SIG-M5 (cell line): Measurements from ENCODE around the gene CTNNA2.

Source experiments
- DNase-seq: peaks from one replicate; lab custom pipeline; 2025; lab: John Stamatoyannopoulos, UW

Gene CTNNA2

DNA sequence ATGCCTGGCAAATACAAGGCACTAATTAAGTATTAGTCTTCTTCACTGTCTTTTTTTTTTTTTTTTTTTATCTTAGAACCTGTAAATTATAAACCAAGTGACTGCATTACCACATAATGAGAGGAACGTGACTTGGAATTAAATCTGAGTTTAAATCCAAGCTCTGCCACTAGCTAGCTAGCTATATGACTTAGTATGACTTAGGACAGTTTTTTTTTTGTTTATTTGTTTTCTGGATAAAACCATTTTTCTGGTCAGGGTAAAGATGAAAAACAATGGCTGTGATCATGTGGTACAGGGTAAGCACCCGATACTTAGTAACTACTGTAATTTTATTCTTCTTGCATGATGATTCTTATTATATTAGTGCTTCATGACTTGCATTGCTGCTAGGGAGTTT lies 983.5 kb downstream of the CTNNA2 start:
- no peak for DNase-seq

DNA sequence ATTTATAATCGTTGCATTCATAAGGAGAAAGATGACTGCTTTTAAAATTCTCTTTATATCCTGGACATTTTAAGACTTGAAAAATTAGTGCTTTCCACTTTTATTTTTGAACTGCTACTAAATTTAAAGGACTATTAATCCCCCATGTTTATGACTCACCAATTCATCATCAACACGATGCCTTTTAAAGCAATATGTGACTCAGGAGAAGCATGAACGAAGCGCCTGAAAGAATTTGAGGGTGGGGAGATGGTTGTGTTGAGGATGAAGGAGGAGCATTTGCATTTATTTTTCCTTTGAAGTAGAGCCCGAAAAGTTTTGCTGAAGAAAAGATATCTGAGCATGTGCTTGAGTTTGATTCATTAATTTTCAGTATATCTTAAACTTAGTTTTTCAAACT lies 983.9 kb downstream of the CTNNA2 start:
- no peak for DNase-seq

DNA sequence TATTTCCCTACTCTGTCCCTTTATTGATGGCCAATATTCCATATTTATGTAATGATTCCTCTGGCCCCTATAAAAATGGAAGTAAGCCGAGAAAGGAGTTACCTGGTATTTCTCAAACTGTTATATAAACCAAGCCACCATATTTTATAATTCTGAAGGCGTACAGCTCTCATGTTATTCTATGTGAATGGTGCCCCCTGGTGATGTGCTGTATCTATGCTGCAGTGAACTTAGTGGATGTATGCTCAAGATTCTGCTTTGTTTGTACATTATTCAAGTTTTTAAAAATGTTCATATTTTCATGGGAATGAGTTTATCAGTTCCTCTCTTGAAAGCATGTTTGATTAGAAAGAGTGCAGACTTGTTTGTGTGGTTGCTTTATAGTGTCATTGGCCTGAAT lies 986.2 kb downstream of the CTNNA2 start:
- DNase-seq = no peak

DNA sequence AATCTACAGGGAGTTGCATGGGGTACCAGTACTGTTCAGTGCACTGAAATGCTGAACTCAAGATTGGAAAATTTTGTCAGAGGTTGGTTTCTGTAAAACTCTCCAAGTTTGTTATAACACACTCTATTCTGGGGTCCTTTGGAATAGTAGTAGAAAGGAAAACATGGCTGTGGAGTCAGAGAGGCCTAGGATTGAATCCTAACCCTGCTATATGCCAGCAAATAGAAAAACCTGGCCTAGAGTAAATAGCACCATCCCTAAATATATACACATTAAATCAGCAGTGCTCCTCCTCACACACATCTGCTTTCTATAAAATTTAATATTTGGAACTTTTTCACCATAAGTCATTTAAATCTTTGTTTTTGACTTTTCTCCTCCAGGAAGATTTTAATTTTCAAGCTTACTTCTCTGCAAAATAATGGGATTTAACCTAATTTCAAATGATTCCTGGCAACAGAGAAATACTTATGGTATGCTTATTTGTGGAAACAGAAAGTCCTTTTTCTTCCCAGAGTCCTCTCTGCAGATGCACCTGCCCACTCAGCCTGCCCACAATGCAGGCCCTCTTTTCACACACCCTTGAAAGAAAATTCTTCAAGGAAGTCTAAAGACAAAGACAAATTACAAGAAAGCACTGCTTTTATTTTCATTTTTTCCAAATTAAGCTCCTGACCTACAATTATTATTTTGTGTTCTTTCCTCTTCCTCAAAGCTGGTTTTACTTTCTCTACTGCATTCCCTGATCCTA lies 989.2 kb downstream of the CTNNA2 start:
- DNase-seq = no peak

DNA sequence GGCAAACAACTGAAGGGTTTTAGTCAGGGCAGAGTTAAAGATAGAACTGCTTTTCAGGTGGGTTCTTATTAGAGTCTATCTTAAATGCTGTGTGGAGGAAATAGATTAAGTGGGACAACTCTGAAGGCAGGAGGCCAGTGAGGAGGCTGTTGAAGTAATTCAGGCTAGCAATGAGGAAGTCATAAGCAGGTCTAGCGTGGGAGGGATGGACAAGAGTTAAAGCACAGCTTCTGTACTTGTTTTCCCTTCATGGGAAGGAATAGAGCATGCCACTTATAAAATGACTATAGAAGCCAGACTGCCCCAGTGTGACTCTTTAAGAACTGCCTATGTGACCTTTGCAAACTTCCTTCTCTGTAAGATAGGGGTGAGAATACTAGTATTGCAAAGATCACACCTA lies 993.7 kb downstream of the CTNNA2 start:
- DNase-seq = no peak

DNA sequence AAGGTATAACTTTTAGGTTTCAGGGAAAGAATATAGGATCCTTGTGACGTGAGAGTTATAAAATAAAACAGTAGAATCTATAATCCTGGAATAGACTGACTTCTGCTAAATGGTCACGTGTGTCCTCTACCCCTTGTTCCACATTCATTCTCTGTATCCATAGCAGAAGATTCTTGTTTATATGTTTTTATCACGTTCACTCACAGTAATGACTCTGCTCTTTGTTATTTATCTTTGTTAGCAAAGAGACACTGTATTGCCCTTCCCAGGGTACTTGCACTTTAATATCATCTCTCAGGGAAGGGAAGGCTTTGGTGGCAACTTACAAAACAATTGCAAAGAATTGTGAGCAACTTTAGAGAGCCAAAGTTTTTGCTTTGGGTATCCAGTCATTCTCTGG lies 997.9 kb downstream of the CTNNA2 start:
- DNase-seq = no peak

DNA sequence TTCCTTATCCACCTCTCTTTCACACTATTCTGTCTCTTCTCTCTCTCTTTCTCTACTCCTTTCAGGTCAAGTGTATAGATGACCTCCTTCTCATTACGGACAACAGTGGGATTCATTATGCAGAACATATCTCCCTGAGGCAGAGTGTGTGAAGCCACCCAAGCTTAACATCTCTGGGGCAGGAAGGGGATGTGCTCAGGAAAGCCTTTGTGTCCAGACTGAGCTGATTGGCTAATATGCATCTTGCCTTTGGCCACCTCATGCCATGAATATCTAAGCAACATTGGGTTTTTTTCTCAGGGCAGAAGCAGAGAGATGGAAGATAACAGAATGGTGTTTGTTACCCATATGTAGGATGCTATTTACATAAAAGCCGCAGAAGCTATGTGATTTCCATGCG lies 1003.1 kb downstream of the CTNNA2 start:
- DNase-seq = no peak

DNA sequence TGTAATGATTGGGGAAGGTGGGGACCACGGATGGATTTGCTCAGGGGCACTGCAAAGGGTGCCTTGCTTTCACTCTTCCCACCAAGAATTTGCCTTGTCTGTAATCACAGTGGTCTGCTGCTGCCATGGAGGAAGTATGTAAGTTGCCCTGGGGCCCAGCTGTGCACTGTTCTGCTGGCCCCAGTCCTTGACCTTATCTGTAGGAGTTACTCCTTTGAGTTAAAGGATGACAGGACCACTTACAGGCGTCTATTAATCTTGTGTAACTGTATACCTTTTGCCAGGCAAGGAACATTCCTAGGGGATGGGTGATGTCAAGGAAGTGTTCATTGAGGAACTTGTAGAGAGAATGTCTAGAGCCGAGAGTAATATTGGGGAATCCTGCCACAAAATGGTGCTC lies 1004.5 kb downstream of the CTNNA2 start:
- DNase-seq = no peak

DNA sequence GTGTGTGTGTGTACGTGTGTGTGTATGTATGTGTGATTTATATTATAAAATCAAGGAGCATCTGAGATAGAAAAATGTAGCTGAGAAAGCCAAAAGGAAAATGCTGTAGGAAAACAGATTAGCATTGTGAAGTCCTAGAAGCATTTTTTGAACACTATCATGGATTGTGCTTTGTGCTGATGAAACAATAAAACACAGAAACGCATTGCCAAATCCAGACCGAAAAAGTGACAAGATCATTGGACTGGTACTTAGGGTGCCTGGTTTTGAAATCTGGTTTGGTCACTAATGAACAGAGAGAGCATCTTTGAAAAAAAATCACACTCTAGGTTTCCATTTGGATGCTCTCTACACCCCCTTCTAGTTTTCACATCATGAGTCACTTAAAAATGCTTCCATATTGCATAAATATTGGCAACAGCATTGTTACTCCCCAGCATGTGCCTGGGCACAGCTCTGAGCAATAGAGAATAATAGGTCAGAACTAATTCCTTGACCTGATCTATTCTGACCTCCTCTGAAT lies 1006.3 kb downstream of the CTNNA2 start:
- no peak for DNase-seq

DNA sequence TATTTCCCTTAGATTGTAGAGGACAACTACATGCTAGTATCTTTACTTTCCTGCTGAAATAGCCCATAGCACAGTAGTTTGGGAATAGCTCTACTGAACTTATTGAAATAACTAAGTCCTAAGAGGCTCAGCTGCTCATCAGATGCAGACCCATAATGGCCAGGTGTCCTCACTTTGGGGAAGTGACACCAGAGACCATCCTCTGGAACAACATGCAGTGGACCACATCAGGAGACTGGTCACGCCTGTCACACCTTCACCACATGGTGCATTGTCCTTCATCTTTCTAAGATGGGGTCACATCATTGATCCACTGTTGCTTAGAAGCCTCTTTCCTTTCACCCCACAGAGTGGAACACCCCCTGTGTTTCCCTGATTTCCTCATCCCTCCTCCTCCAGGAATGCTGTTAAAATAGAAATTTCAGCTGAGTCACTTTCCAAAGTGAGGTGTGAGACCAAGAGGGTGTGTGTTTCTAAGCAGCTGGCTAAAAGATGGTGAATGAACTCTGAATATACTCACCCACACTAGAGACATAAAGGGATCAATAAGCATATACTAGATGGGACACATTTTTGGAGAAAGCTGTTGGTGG lies 1006.9 kb downstream of the CTNNA2 start:
- no peak for DNase-seq

DNA sequence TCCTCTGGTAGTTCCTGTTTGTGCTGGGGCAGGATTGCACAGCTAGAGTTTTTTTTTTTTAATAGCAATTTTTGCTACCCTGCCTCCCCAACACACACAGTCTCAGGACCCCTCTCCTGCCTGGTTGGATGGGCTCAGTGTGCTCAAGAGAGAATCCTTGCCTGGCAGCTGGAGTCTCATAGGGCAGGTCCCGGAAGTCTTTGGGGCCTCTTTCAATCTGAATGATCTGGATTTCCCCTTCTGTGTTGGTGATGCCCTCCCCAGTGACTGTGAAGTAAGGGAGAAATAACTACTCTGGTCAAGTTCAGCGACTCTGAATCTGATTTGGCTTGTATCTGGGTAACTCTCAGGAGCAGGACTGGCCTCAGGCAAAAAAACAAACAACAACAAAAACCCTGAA lies 1012.3 kb downstream of the CTNNA2 start:
- no peak for DNase-seq

DNA sequence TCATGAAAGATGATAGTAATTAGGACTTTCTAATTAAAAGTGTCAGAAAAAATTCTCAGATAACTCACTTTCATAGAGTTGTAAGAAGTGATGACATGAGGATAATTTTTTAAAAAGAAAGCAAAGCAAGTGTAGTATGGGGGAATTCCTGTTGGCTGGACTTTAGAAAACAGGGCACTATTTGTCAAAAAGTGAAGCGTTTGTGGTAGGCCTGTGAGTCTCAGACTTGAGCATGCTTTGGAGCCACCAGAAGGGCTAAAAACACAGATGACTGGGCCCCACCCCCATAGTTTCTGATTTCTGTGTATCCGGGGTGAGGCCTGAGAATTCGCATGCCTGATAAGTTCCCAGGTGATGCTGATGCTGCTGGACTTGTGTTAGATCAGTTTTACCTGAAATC lies 1014.3 kb downstream of the CTNNA2 start:
- DNase-seq = no peak

DNA sequence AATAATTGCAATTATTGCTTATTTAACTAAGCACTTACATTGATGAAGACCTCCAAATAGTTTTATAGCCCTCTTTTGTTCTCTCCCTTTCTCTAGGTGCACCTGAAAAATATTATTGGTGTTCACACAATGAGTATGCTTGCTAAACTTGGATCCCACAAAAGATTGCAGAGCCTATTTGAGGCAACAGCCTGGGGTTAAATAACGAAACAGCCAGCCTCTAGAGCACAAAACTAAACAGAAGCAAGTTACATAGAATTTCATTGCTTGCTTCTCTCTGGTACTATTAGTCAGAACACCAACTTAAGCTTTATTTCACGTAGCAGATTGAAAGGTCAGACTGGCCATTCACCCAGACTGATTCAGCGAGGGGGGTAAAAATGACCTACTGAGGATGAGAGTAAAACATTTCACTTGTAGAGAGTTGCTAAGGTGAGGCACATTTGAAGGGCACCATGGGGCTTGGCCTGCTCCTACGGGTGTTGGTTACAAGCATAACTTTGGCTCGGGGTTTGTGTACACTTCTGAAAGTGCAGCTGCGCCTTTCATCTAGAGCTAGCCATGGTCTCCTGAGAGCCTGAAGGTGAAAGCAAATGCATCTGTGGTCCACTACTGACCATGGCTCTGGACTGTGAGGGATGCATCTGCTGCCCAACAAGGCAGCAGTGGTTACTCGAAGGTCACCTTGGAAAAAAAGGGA lies 1016.8 kb downstream of the CTNNA2 start:
- DNase-seq = no peak

DNA sequence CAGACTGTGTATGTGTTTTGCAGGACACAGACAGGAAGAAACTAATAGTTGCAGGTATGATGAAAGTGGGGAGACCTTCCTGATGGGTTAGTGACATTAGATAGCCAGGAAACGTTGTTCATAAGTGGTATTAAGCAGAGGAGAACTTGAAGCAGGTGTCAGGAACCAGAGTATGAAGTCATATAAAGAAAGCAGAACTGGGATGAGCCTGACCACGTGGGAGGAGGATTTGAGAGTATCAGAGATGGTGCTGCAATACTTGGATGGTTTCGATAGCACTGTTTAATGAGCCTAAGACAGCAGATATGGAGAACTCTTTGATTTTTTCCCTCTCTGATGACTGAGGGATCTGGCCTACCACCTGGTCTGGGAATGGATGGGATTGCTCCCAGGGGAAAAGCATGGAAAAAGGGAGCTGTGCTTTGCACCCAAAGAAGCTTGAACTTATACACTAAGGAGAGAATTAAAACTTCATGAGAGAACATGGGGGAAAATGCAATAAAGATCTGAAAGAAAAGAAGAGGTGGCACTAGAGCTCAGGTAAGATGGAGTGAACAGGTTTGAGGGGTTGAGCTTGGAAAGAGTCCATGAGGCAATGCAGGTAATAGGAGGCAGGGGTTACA lies 1017.7 kb downstream of the CTNNA2 start:
- no peak for DNase-seq

DNA sequence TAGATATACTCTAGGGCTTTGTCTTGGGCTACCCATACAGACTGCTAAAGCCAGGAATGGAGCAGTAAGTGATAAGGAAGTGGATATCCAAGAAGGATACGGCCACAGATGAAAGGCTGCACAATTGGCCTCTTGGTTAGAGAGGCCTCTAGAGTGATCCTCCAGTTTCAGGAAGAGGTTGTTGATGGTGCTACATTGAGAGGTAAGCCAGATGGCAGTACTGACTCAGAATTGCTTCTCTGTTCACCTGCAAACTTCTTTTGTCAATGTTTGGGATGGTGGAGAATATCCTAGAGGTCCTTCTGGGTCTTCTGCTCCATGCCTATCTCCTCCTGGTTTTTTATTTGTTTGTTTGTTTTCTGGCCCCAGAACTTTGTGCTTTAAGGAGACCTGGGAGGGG lies 1018.5 kb downstream of the CTNNA2 start:
- no peak for DNase-seq

DNA sequence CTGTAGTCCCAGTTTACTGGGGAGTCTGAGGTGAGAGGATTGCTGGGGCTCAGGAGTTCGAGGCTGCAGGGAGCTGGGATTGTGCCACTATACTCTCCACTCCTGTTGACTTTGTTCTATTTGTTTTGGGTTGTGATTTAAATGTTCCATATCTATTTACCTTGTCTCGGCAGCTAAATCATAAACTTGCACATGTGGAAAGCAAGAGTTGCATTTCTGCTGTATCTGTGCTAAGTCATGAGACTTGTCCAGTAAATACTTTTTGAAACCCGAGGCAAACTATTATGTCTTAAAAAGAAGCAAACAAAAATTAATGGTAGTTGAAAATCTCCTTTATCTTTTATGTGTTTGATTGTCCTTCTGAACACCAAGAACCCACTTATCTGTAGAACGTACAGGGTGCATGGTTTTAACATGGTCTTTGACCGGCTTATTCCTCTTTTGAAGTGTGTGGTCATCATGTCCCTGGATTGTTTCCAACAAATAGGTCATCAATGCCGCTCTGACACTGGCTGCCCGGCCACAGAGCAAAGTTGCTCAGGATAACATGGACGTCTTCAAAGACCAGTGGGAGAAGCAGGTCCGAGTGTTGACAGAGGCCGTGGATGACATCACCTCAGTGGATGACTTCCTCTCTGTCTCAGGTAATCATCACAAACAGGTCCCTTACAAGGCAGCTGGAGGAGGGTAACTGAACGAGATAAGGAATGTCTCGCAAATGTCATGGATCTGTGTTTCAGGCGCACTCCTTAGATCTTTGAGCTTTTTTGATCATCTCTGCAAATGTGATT lies 1032.8 kb downstream of the CTNNA2 start:
- no peak for DNase-seq

DNA sequence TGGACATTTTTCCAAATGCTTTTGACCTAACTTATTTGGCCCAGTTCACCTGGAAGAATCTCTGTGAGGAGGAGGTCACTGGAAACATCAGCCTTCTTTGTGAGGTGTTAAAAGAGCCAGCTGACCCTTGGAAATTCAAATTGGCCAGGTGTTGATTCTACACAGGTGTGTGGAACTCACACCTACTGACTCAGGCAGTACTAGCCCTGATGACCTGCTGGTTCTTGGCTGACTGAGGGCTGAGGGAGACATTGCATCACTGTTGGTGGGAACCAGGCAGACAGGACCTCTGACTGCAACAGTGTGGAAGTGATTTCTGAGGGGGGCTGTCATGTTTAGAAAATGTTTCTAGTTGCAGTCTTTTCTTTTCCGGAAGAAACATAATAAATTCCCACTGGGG lies 1033.9 kb downstream of the CTNNA2 start:
- no peak for DNase-seq

DNA sequence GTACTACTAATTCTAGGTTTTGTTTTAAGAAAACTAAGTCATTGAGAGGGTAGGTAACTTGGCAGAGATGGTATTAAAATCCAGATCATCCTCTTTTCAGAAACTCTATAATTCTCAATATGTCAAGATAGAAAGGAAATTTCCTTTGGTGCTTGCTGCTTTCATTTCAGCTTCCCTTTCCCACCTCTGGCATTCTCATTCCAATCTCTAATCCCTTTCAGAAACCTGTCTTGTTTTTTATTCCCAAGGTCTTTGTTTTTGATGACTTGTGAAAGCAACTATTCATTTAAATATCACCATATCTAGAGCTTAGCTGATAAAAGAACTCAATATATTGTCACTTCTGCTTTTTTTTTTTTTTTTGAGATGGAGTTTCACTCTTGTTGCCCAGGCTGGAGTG lies 1034.5 kb downstream of the CTNNA2 start:
- DNase-seq = no peak

DNA sequence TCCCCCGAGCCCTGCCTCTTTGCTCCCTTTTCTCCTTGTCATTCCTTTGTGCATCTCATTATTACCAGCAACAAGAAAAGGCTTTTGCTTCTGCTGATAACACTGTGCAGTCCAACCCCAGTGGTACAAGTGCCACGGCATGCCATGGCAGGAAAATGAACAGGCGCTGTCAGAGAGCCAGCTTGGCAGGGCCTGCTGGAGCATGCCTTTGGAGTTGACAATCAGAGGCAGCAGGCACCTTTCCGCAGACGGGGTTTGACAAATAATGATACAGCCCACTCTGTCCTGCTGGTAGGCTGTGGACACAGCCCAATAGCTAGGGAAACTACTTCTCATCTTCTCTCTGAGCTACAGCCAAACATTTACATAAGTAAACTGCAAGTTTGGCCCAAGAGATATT lies 1035.6 kb downstream of the CTNNA2 start:
- DNase-seq = no peak

DNA sequence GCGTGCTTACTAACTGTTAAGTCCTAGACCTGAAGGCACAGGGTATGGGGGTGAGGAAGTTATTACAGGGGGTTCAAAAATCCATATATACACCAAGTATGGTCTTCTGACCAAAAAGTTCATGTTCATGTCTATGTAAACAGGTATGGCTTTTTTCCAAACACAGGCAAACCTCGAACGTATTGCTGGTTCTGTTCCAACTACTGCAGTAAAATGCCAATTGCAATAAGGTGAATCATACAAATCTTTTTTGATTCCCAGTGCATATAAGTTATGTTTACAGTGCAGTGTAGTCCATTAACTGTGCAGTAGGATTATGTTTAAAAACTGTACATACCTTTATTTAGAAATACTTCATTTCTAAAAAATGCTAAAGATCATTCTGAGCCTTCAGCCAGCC lies 1037.0 kb downstream of the CTNNA2 start:
- DNase-seq = no peak

DNA sequence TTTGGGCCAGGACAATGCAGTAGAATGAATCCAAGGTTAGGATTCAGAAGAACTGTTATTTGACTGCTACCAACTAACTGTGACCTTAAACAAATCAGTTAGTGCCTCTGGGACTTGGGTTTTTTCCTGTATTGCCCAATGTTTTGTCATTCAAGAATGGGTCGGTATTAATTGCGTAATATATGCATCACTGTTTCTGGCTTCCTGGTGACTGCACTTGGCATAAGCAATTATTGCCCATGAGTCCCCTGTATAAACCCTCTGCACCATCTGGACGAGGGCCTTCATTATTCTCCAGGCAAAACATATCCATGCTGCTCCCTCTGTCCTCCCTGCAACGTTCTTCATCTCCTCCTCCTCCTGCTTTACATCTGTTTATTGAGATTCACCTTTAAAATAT lies 1047.5 kb downstream of the CTNNA2 start:
- no peak for DNase-seq

DNA sequence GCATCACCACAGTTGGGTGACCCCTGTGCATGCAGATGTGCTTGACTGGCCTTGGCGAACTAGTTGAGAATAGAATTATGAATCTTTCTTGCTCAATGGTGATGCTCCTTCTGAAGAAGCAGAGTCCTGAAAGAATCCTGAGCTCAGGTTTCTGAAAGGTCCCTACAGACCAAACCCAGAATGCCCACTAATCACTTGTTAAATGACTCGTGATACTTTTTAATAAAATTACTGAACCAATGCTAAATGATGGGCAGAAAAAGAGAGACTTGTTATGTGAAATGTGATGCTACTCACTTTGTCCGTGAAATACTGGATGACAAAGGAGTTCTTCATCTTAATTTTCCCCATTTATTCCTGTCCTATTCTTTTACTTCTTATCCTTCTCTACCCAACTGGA lies 1055.2 kb downstream of the CTNNA2 start:
- DNase-seq = no peak
